Liver (tissue), 9 donors: ENCODE data around the gene RPS10. TPM values are rescaled to one million over a fixed set of nuclear protein-coding genes. Genes with fewer than 3 reads are reported as not detected.

Experiments used
- DNase-seq: peaks from one replicate; pipeline ENCODE4 v3.0.0-alpha.2; 2017; ENCODE audit warnings: low spot score
- H3K27ac ChIP-seq, 2 donors: one replicate each; pipeline ENCODE4 v1.7.0; 2013; ENCODE audit warnings: inconsistent platforms in 2 of 2, low read length in 2 of 2, control low read depth in 1 of 2, low read depth in 1 of 2, mild to moderate bottlenecking in 1 of 2
- H3K27me3 ChIP-seq, 4 donors: one replicate each; pipeline versions ENCODE4 v1.6.1 to v1.7.0; 2013; ENCODE audit warnings: low read length in 3 of 4, inconsistent platforms in 1 of 4, mild to moderate bottlenecking in 1 of 4, moderate library complexity in 1 of 4; ENCODE audit not compliant: control insufficient read depth in 4 of 4, insufficient read depth in 4 of 4
- H3K36me3 ChIP-seq, 4 donors: one replicate each; pipeline versions ENCODE4 v1.6.1 to v1.7.0; 2013; ENCODE audit warnings: low read length in 3 of 4, mild to moderate bottlenecking in 3 of 4, low read depth in 1 of 4, moderate library complexity in 1 of 4; ENCODE audit not compliant: control insufficient read depth in 4 of 4, insufficient read depth in 3 of 4
- H3K4me1 ChIP-seq, 4 donors: one replicate each; pipeline versions ENCODE4 v1.6.1 to v1.7.0; 2013; ENCODE audit warnings: low read length in 3 of 4, mild to moderate bottlenecking in 3 of 4, moderate library complexity in 1 of 4; ENCODE audit not compliant: control insufficient read depth in 4 of 4, insufficient read depth in 4 of 4
- H3K4me3 ChIP-seq, 3 donors: one replicate each; pipeline versions ENCODE4 v1.6.1 to v1.7.0; 2013; ENCODE audit warnings: low read length in 3 of 3, control low read depth in 1 of 3, low read depth in 1 of 3, mild to moderate bottlenecking in 1 of 3
- H3K9ac ChIP-seq, 2 donors: one replicate each; pipeline ENCODE4 v1.7.0; 2013; ENCODE audit warnings: low read length in 2 of 2, mild to moderate bottlenecking in 2 of 2, moderate library complexity in 2 of 2, control low read depth in 1 of 2, low read depth in 1 of 2
- H3K9me3 ChIP-seq, 4 donors: one replicate each; pipeline versions ENCODE4 v1.6.1 to v1.7.0; 2013; ENCODE audit warnings: low read length in 3 of 4; ENCODE audit not compliant: control insufficient read depth in 4 of 4
- ATF3 ChIP-seq: IDR thresholded peaks from 2 replicates; pipeline ENCODE4 v1.6.1; 2016; ENCODE audit warnings: antibody characterized with exemption
- EGR1 ChIP-seq, 2 donors: IDR thresholded peaks; 2 replicates each; pipeline ENCODE4 v1.6.1; 2016 to 2018; ENCODE audit warnings: antibody characterized with exemption in 2 of 2, low read depth in 2 of 2
- FOXA2 ChIP-seq: IDR thresholded peaks from 2 replicates; pipeline ENCODE4 v1.6.1; 2016; ENCODE audit warnings: antibody characterized with exemption
- GABPA ChIP-seq, 2 donors: IDR thresholded peaks in 1 of 2; conservative IDR thresholded peaks in 1 of 2; 2 replicates each; pipeline ENCODE4 v1.6.1; 2016; ENCODE audit warnings: antibody characterized with exemption in 2 of 2, mild to moderate bottlenecking in 1 of 2, moderate library complexity in 1 of 2
- HNF4A ChIP-seq, 2 donors: conservative IDR thresholded peaks; 2 replicates each; pipeline ENCODE4 v1.6.1; 2016; ENCODE audit warnings: antibody characterized with exemption in 2 of 2, mild to moderate bottlenecking in 2 of 2
- HNF4G ChIP-seq: IDR thresholded peaks from 2 replicates; pipeline ENCODE4 v1.6.1; 2016; ENCODE audit warnings: antibody characterized with exemption
- JUND ChIP-seq, 2 donors: IDR thresholded peaks; 2 replicates each; pipeline ENCODE4 v1.6.1; 2016; ENCODE audit warnings: antibody characterized with exemption in 2 of 2
- NR2F2 ChIP-seq: IDR thresholded peaks from 2 replicates; pipeline ENCODE4 v1.6.1; 2016; ENCODE audit warnings: antibody characterized with exemption
- RAD21 ChIP-seq, 2 donors: IDR thresholded peaks; 2 replicates each; pipeline ENCODE4 v1.6.1; 2016; ENCODE audit warnings: antibody characterized with exemption in 2 of 2, mild to moderate bottlenecking in 2 of 2
- RXRA ChIP-seq, 2 donors: IDR thresholded peaks; 2 replicates each; pipeline ENCODE4 v1.6.1; 2017 to 2018; ENCODE audit warnings: antibody characterized with exemption in 2 of 2, mild to moderate bottlenecking in 1 of 2
- SP1 ChIP-seq: IDR thresholded peaks from 2 replicates; pipeline ENCODE4 v1.6.1; 2018; ENCODE audit warnings: antibody characterized with exemption, mild to moderate bottlenecking
- TAF1 ChIP-seq: conservative IDR thresholded peaks from 2 replicates; pipeline ENCODE4 v1.6.1; 2016; ENCODE audit warnings: antibody characterized with exemption, mild to moderate bottlenecking
- YY1 ChIP-seq: IDR thresholded peaks from 2 replicates; pipeline ENCODE4 v1.6.1; 2016; ENCODE audit warnings: antibody characterized with exemption, mild to moderate bottlenecking
- ZBTB33 ChIP-seq: IDR thresholded peaks from 2 replicates; pipeline ENCODE4 v1.6.1; 2016; ENCODE audit warnings: antibody characterized with exemption
- WGBS: extraction: QIAGEN DNeasy Blood & Tissue Kit; methylation state at CpG from one replicate; pipeline ENCODE4 v1.1.7; 2013; 5-methylcytosine and 5-hydroxymethylcytosine counted together
- polyA plus RNA-seq, 2 donors: library from polyadenylated mRNA; stranded (reverse) in 1 of 2; unstranded in 1 of 2; fragments of 200-250 nt in 1 of 2; fragments of >200 nt in 1 of 2; fragmentation: Nextera tagmentation in 1 of 2; extraction: Ambion mirVana in 1 of 2; gene quantifications; one replicate each; pipeline versions ENCODE4 v1.2.1 to v1.2.3, GENCODE V29; 2013 to 2015
- total RNA-seq, 2 donors: library from RNA; depleted of rRNA; stranded (reverse); fragments of >200 nt; gene quantifications; one replicate each; pipeline ENCODE4 v1.2.3, GENCODE V29; 2014
- TF ChIP-seq, protein P1 (sequence below): fragments of 150-350 bp; IDR thresholded peaks from 2 replicates; pipeline ENCODE4 v1.5.1; 2017; ENCODE audit warnings: improper control_type of control experiment, low read depth, low read length; ENCODE audit not compliant: missing input control
- TF ChIP-seq, protein P2 (sequence below): IDR thresholded peaks from 2 replicates; pipeline ENCODE4 v1.6.1; 2016; ENCODE audit warnings: antibody characterized with exemption
- donor health status: healthy.
- donor health status: healthy.
- donor health status: healthy.
- donor health status: healthy.
- donor health status: healthy.

RPS10 gene
- total and polyA plus RNA-seq, 4 donors, result 294 to 970 (median 832) TPM

- Histone ChIP-seq H3K9me3 (no peaks in the 10 kb centered on the region), H3K9ac (no peak overlapping the region), H3K4me3 (no peak overlapping the region), H3K4me1 (peaks cover 2 to 15% (median 5%) of the 10 kb centered on the region in 4 donors), H3K36me3 (peaks cover 0 to 2% (median 0%) of the 10 kb centered on the region in 4 donors), H3K27ac (no peak overlapping the region), H3K27me3 (no peaks in the 10 kb centered on the region)
- 99% methylated on average over 5 of the region's 5 CpGs for WGBS
- TF ChIP-seq TAF1, result no peak
- TF ChIP-seq FOXA2, result no peak
- TF ChIP-seq RAD21 (IDR thresholded peaks at IDR 0.05), result no peak
- TF ChIP-seq, protein P1, sequence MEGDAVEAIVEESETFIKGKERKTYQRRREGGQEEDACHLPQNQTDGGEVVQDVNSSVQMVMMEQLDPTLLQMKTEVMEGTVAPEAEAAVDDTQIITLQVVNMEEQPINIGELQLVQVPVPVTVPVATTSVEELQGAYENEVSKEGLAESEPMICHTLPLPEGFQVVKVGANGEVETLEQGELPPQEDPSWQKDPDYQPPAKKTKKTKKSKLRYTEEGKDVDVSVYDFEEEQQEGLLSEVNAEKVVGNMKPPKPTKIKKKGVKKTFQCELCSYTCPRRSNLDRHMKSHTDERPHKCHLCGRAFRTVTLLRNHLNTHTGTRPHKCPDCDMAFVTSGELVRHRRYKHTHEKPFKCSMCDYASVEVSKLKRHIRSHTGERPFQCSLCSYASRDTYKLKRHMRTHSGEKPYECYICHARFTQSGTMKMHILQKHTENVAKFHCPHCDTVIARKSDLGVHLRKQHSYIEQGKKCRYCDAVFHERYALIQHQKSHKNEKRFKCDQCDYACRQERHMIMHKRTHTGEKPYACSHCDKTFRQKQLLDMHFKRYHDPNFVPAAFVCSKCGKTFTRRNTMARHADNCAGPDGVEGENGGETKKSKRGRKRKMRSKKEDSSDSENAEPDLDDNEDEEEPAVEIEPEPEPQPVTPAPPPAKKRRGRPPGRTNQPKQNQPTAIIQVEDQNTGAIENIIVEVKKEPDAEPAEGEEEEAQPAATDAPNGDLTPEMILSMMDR, result no peak
- no peak for TF ChIP-seq SP1
- TF ChIP-seq EGR1 (IDR thresholded peaks at IDR 0.05; ENCODE audit: low read depth in 2 of 2), result no peak
- TF ChIP-seq GABPA (IDR thresholded peaks at IDR 0.05 in 1 of 2, conservative IDR thresholded peaks at IDR 0.05 in 1 of 2), result no peak
- TF ChIP-seq, protein P2, sequence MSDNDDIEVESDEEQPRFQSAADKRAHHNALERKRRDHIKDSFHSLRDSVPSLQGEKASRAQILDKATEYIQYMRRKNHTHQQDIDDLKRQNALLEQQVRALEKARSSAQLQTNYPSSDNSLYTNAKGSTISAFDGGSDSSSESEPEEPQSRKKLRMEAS, result no peak
- no peak for TF ChIP-seq RXRA (IDR thresholded peaks at IDR 0.05)
- TF ChIP-seq YY1, result no peak
- DNase-seq, result no peak
These were observed 44.8 kb downstream of the RPS10 start for GRCh38 chr6:34381081-34381480.

DNA sequence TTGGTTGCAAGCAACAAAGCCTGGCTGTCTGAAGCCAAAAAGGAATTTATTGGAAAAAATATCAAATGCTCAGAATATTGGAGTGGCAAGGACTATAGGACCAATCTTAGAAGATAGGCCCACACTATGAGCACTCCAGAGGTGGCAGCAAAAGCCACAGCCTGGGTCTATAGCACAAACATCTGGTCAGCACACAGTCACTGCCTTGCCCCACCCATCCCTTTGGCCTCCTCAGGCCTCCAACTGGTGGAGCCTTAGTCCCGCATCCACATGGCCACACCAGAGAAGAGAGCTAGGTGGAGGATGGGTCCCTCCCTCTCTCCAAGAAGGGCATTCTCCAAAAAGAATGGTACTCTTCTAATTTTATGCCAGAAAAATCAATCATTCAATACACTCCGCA is 47.4 kb downstream of the RPS10 start:
- peaks cover 0 to 4% (median under 1%) of the 10 kb centered on the region in 4 donors for H3K4me1 ChIP-seq
- no peak overlapping the region for H3K9ac ChIP-seq
- H3K36me3 ChIP-seq, result no peaks in the 10 kb centered on the region
- TF ChIP-seq RAD21 (IDR thresholded peaks at IDR 0.05) (no peak), EGR1 (IDR thresholded peaks at IDR 0.05; ENCODE audit: low read depth in 2 of 2) (no peak), SP1 (no peak), GABPA (IDR thresholded peaks at IDR 0.05 in 1 of 2, conservative IDR thresholded peaks at IDR 0.05 in 1 of 2) (no peak), JUND (IDR thresholded peaks at IDR 0.05) (no peak), HNF4G (no peak), NR2F2 (no peak), ATF3 (no peak), YY1 (no peak), HNF4A (conservative IDR thresholded peaks at IDR 0.05) (no peak), FOXA2 (no peak), ZBTB33 (no peak)
- H3K27me3 ChIP-seq, result no peaks in the 10 kb centered on the region
- H3K9me3 ChIP-seq, result no peaks in the 10 kb centered on the region
- H3K4me3 ChIP-seq, result no peak overlapping the region
- WGBS, result 97% methylated on average over 2 of the region's 2 CpGs
- DNase-seq, result no peak
- H3K27ac ChIP-seq, result no peak overlapping the region
